GM21381 (cell line): ENCODE measurements around the gene HAGHL.
"Not testable (repeated sequence)": the region's sequence is repeated elsewhere in the genome, so short reads cannot be mapped to it uniquely, and the experiment has no call there.

ENCODE experiments used
- ATAC-seq: cut with Tn5 transposase; IDR thresholded peaks from one replicate; pipeline ENCODE4 v1.9.1; 2021; ENCODE audit warnings: mild to moderate bottlenecking, moderate library complexity; ENCODE audit not compliant: unreplicated experiment

HAGHL gene

GRCh38 chr16:707062-707538 lies 19.8 kb upstream of the HAGHL start:
- no peak for ATAC-seq

GRCh38 chr16:708019-708418 lies 18.9 kb upstream of the HAGHL start:
- ATAC-seq, result no peak

GRCh38 chr16:708959-709358 lies 17.9 kb upstream of the HAGHL start:
- no peak for ATAC-seq

- no peak for ATAC-seq
These were observed 17.1 kb upstream of the HAGHL start for GRCh38 chr16:709566-710499.

- no peak for ATAC-seq
These were observed 16.3 kb upstream of the HAGHL start for GRCh38 chr16:710500-711075.

- no peak for ATAC-seq
These were observed 15.8 kb upstream of the HAGHL start for GRCh38 chr16:711084-711483.

GRCh38 chr16:711548-712320 lies 15.2 kb upstream of the HAGHL start:
- ATAC-seq, result no peak

GRCh38 chr16:712740-713250 lies 14.1 kb upstream of the HAGHL start:
- ATAC-seq, result not testable (repeated sequence)

GRCh38 chr16:714079-714478 lies 12.8 kb upstream of the HAGHL start:
- no peak for ATAC-seq

GRCh38 chr16:714558-715476 lies 12.1 kb upstream of the HAGHL start, which contains the start of gene METRN:
TSS of gene METRN (plus strand) at chr16:715118. CDS start at chr16:715290, 172 bp downstream.
- peak; percentile 72 for ATAC-seq

GRCh38 chr16:715477-716199 lies 11.3 kb upstream of the HAGHL start:
- peak; percentile 12 for ATAC-seq

GRCh38 chr16:716200-716568 lies 10.7 kb upstream of the HAGHL start:
- no peak for ATAC-seq

- no peak for ATAC-seq
These were observed 10.1 kb upstream of the HAGHL start for GRCh38 chr16:716768-717325.

GRCh38 chr16:717450-718245 lies 9.3 kb upstream of the HAGHL start:
- no peak for ATAC-seq

GRCh38 chr16:718389-718788 lies 8.5 kb upstream of the HAGHL start:
- no peak for ATAC-seq

- ATAC-seq, result no peak
These were observed 8.0 kb upstream of the HAGHL start for GRCh38 chr16:718922-719321.

GRCh38 chr16:719815-720446 lies 7.0 kb upstream of the HAGHL start:
- ATAC-seq, result no peak

GRCh38 chr16:720447-720989 lies 6.4 kb upstream of the HAGHL start:
- ATAC-seq, result peak; percentile 16
